ENCODE measurements around the gene DUSP1. TPM values are rescaled to one million over a fixed set of nuclear protein-coding genes. Genes with fewer than 3 reads are reported as not detected.

DUSP1 gene
- total RNA-seq, 1 donor from 2014 or later = 227 TPM

GRCh38 chr5:172745406-172745805, 25.6 kb downstream of the DUSP1 start:
- TF ChIP-seq CTCF (IDR thresholded peaks at IDR 0.05; ENCODE audit: insufficient read depth, low read length, poor library complexity, severe bottlenecking) = no peak
- Histone ChIP-seq H3K36me3 (ENCODE audit: control insufficient read depth, insufficient read depth, low read length) (no peaks in the 10 kb centered on the region), H3K4me3 (ENCODE audit: low read depth, low read length) (no peak overlapping the region), H3K27me3 (ENCODE audit: control insufficient read depth, insufficient read depth, low read length) (no peaks in the 10 kb centered on the region)
- DNase-seq (ENCODE audit: low read depth) = no peak

GRCh38 chr5:172744123-172745104, 26.6 kb downstream of the DUSP1 start:
- Histone ChIP-seq H3K36me3 (ENCODE audit: control insufficient read depth, insufficient read depth, low read length) (no peaks in the 10 kb centered on the region), H3K4me3 (ENCODE audit: low read depth, low read length) (no peak overlapping the region), H3K27me3 (ENCODE audit: control insufficient read depth, insufficient read depth, low read length) (no peaks in the 10 kb centered on the region)
- no peak for TF ChIP-seq CTCF (IDR thresholded peaks at IDR 0.05; ENCODE audit: insufficient read depth, low read length, poor library complexity, severe bottlenecking)
- DNase-seq (ENCODE audit: low read depth) = no peak

GRCh38 chr5:172743112-172743959, 27.7 kb downstream of the DUSP1 start:
- TF ChIP-seq CTCF (IDR thresholded peaks at IDR 0.05; ENCODE audit: insufficient read depth, low read length, poor library complexity, severe bottlenecking) = no peak
- H3K27me3 ChIP-seq (ENCODE audit: control insufficient read depth, insufficient read depth, low read length) = no peaks in the 10 kb centered on the region
- no peak for DNase-seq (ENCODE audit: low read depth)
- no peaks in the 10 kb centered on the region for H3K36me3 ChIP-seq (ENCODE audit: control insufficient read depth, insufficient read depth, low read length)
- no peak overlapping the region for H3K4me3 ChIP-seq (ENCODE audit: low read depth, low read length)

GRCh38 chr5:172741206-172741582, 29.8 kb downstream of the DUSP1 start:
- no peak for TF ChIP-seq CTCF (IDR thresholded peaks at IDR 0.05; ENCODE audit: insufficient read depth, low read length, poor library complexity, severe bottlenecking)
- no peaks in the 10 kb centered on the region for H3K27me3 ChIP-seq (ENCODE audit: control insufficient read depth, insufficient read depth, low read length)
- H3K36me3 ChIP-seq (ENCODE audit: control insufficient read depth, insufficient read depth, low read length) = no peaks in the 10 kb centered on the region
- no peak for DNase-seq (ENCODE audit: low read depth)
- no peak overlapping the region for H3K4me3 ChIP-seq (ENCODE audit: low read depth, low read length)

- peak; percentile 88 for DNase-seq (ENCODE audit: low read depth)
- no peak for TF ChIP-seq CTCF (IDR thresholded peaks at IDR 0.05; ENCODE audit: insufficient read depth, low read length, poor library complexity, severe bottlenecking)
- Histone ChIP-seq H3K4me3 (ENCODE audit: low read depth, low read length) (no peak overlapping the region), H3K27me3 (ENCODE audit: control insufficient read depth, insufficient read depth, low read length) (no peaks in the 10 kb centered on the region), H3K36me3 (ENCODE audit: control insufficient read depth, insufficient read depth, low read length) (no peaks in the 10 kb centered on the region)
These were observed 30.4 kb downstream of the DUSP1 start for GRCh38 chr5:172740428-172741205.
